Activated T-cell treated with anti-CD3 and anti-CD28 coated beads, Interleukin-2, amount 50 U/mL, for 24 hours (primary cell): ENCODE data around the gene TM4SF20.
"Not testable (repeated sequence)": the region's sequence is repeated elsewhere in the genome, so short reads cannot be mapped to it uniquely, and the experiment has no call there.

ENCODE experiments used
- DNase-seq: peaks from one replicate; pipeline ENCODE4 v3.0.0-alpha.2; 2020
- H3K27ac Mint-ChIP-seq: 2 replicates; pipeline ENCODE4 v1.8.0; 2020; ENCODE audit warnings: mild to moderate bottlenecking, mixed read lengths
- H3K27me3 Mint-ChIP-seq: 2 replicates; pipeline ENCODE4 v1.8.0; 2020; ENCODE audit warnings: mixed read lengths
- H3K36me3 Mint-ChIP-seq: 2 replicates; pipeline ENCODE4 v1.8.0; 2020; ENCODE audit warnings: low read depth, mixed read lengths
- H3K4me1 Mint-ChIP-seq: 2 replicates; pipeline ENCODE4 v1.8.0; 2020; ENCODE audit warnings: low read depth, mixed read lengths
- H3K4me3 Mint-ChIP-seq: 2 replicates; pipeline ENCODE4 v1.8.0; 2020; ENCODE audit warnings: mild to moderate bottlenecking, moderate library complexity, mixed read lengths
- H3K9me3 Mint-ChIP-seq: 2 replicates; pipeline ENCODE4 v1.8.0; 2020; ENCODE audit warnings: mixed read lengths

TM4SF20 gene

DNA sequence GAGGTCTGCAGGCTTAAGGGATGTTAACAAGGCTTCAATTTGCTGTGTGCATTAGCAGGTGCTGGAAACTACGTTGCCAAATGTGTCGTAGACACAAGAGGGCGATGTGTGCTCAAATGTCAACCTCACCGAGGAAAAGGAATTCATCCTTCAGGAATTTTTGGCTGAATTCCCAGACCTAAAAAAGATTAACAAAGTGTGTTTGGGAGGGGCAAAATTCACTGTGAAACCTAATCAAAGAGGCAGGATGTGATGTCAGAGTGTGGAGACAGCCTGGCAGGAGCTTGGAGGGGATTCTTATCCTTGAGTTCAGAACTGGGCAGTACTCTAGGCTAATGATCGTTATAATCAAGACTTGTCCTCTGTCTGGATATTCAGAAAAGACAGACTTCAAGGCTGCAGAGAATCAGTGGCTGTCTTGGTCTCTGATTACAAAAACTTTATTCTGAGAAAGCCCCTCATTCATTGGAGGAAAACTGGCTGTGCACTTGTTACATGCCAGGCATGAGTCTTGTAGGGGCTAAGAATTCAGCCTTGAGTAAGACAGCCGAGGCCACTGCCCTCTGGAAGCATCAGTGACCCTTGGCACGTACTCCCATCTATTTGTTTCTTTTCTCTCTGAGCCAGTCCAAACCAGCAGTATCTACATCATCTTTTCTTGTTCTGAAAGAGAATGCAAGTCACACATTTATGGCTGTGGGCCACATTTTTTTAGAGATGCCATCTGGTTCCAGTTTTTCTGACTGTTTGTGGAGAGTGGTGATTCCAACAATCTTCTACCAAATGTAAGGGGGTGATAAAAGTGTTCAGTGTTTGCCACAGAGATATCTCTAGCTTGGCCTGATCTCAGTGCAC lies 27.3 kb upstream of the TM4SF20 start:
- Mint-ChIP-seq H3K4me1 (peaks cover 56% of the 10 kb centered on the region), H3K36me3 (no peaks in the 10 kb centered on the region), H3K9me3 (no peaks in the 10 kb centered on the region), H3K4me3 (no peak overlapping the region), H3K27ac (no peak overlapping the region), H3K27me3 (no peaks in the 10 kb centered on the region)
- no peak for DNase-seq

- H3K4me3 Mint-ChIP-seq: no peak overlapping the region
Observed at GRCh38 chr2:227404585-227405271, 25.6 kb upstream of the TM4SF20 start.

DNA sequence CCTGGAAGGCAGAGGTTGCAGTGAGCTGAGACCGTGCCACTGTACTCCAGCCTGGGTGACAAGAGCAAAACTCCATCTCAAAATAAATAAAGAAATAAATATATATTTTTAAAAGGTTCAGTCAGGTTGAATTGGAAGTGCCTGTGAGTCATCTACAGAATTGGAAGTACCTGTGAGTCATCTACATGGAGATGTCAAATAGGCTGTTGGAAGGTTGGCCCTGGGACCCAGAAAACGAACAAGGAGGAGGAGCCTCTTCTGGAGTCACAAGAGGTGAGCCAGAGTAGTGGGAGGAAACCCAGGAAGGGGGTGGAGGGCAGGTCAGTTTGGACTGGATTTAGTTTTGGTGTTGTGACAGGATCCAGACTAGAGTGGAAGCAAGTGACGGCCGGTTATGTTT lies 23.9 kb upstream of the TM4SF20 start:
- no peaks in the 10 kb centered on the region for H3K9me3 Mint-ChIP-seq
- no peak overlapping the region for H3K27ac Mint-ChIP-seq
- H3K36me3 Mint-ChIP-seq: no peaks in the 10 kb centered on the region
- no peaks in the 10 kb centered on the region for H3K27me3 Mint-ChIP-seq
- no peak for DNase-seq
- peaks cover 41% of the 10 kb centered on the region for H3K4me1 Mint-ChIP-seq
- no peak overlapping the region for H3K4me3 Mint-ChIP-seq

More at GRCh38 chr2:227404585-227405271, 25.6 kb upstream of the TM4SF20 start:
- Mint-ChIP-seq H3K9me3 (no peaks in the 10 kb centered on the region), H3K36me3 (no peaks in the 10 kb centered on the region), H3K27me3 (no peaks in the 10 kb centered on the region), H3K27ac (no peak overlapping the region), H3K4me1 (peaks cover 42% of the 10 kb centered on the region)
- DNase-seq: no peak

- Mint-ChIP-seq H3K27me3 (no peaks in the 10 kb centered on the region), H3K4me3 (no peak overlapping the region), H3K4me1 (peaks cover 43% of the 10 kb centered on the region), H3K9me3 (no peaks in the 10 kb centered on the region), H3K36me3 (no peaks in the 10 kb centered on the region), H3K27ac (no peak overlapping the region)
- no peak for DNase-seq
Observed at GRCh38 chr2:227402321-227402720, 23.2 kb upstream of the TM4SF20 start.

DNA sequence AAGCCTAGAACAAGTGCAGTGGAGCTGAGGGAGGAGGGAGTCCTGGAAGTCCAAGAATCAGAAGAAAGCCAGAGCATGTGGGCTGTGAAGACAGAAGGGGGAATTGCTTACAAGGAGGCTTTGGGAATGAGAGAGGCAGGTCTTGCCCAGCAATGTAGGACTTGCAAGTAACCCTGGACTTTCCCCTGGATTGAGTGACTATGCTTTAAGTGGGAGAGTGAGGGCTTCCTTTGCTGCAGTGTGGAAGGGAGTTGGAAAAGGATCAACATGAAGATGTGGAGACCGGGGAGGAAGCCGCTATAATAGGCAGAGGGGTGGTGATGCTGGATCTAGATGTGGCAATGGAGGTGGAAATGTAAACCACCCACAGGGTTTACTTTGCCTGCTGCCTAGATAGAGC lies 22.4 kb upstream of the TM4SF20 start:
- no peak for DNase-seq
- Mint-ChIP-seq H3K36me3 (no peaks in the 10 kb centered on the region), H3K4me3 (no peak overlapping the region), H3K27ac (no peak overlapping the region), H3K27me3 (no peaks in the 10 kb centered on the region), H3K4me1 (peaks cover 38% of the 10 kb centered on the region), H3K9me3 (no peaks in the 10 kb centered on the region)

DNA sequence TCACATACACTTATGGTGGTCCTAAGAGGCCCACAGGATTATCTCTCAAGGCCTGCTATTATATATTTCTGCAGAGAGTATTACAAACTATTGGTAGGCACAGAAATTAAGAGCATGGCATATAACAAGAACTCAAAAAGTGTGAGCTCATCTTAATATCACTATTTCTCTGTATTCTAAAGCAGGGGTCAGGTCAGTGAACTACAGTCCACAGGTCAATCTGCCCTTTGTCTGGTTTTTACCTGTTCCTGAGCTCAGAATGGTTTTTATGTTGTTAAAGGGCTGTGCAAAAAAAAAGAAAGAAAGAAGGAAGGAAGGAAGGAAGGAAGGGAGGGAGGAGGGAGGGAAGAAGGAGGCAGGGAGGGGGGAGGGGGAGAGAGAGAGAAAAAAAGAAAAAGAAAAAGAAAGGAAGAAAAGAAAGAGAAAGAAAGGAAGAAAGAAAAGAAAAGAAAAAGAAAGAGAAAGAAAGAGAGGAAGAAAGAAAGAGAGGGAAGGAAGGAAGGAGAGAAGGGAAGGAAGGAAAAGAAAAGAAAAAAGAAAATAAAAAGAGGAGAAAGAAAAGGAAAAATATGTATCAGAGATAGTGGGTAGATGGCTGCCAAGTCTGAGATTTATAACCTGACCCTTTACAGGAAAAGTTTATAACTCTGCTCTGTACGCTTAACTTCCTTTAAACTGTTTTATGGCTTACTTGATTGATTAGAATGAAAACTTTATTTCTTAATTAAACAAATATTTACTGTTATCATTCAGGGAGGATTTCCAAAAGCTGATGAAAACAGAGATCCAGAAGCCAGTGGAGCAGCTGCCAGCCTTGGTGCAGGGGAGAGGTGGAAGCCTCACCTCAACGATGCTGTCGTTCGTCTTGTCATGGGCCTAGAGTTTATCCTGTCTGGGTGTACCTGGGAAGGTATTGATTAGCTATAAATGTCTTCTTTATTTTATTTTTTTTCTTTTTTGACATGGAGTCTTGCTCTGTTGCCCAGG lies 19.9 kb upstream of the TM4SF20 start:
- peaks cover 20% of the 10 kb centered on the region for H3K4me1 Mint-ChIP-seq
- no peak overlapping the region for H3K4me3 Mint-ChIP-seq
- no peaks in the 10 kb centered on the region for H3K9me3 Mint-ChIP-seq
- no peak overlapping the region for H3K27ac Mint-ChIP-seq
- DNase-seq: no peak
- H3K36me3 Mint-ChIP-seq: no peaks in the 10 kb centered on the region
- no peaks in the 10 kb centered on the region for H3K27me3 Mint-ChIP-seq

DNA sequence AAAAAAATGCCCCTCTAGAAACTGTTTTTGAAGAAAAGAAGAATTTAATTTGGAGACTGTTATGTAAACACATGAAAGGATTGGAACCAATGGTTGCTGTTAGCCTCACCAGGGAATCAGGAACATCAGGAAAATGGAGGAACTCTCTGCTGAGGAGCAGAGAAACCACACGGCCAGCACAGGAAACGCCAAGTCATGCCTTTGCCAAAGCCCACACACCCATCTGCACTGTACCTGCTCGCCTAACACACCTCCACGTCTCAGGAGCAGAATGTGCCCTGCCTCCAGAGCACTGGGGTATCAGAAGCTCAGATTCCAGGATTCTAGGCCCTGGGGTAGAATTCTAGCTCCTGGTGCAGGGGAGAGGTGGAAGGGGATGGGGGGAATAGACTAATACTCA lies 18.5 kb upstream of the TM4SF20 start:
- H3K27me3 Mint-ChIP-seq: no peaks in the 10 kb centered on the region
- no peaks in the 10 kb centered on the region for H3K36me3 Mint-ChIP-seq
- H3K27ac Mint-ChIP-seq: peak overlapping the region; percentile 35
- no peak for DNase-seq
- no peak overlapping the region for H3K4me3 Mint-ChIP-seq
- peaks cover 13% of the 10 kb centered on the region for H3K4me1 Mint-ChIP-seq
- H3K9me3 Mint-ChIP-seq: no peaks in the 10 kb centered on the region

DNA sequence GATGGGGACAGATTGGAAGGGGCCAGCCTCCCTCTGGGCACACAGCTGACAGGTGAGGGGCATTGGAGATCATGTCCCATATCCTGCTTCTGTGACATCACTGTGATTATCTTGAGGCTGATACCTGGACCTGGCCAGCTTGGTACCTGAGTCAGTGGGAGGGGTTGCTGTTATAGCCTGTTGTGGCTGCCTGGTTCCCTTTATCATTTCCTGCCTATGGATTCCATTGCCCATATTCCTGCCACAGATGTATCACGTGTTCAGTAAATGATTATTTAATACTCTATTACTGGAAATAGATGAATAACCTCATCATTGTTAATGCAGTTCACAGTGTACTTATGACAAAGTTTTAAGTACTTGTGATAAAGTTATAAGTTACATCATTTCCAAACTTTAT lies 16.4 kb upstream of the TM4SF20 start:
- H3K4me1 Mint-ChIP-seq: peaks cover 10% of the 10 kb centered on the region
- DNase-seq: no peak
- H3K4me3 Mint-ChIP-seq: no peak overlapping the region
- H3K36me3 Mint-ChIP-seq: no peaks in the 10 kb centered on the region
- H3K9me3 Mint-ChIP-seq: no peaks in the 10 kb centered on the region
- H3K27me3 Mint-ChIP-seq: no peaks in the 10 kb centered on the region
- no peak overlapping the region for H3K27ac Mint-ChIP-seq

GRCh38 chr2:227394401-227394800 lies 15.3 kb upstream of the TM4SF20 start:
- no peak overlapping the region for H3K27ac Mint-ChIP-seq
- H3K9me3 Mint-ChIP-seq: no peaks in the 10 kb centered on the region
- no peak for DNase-seq
- H3K4me1 Mint-ChIP-seq: peaks cover 10% of the 10 kb centered on the region
- H3K36me3 Mint-ChIP-seq: no peaks in the 10 kb centered on the region
- H3K27me3 Mint-ChIP-seq: no peaks in the 10 kb centered on the region
- no peak overlapping the region for H3K4me3 Mint-ChIP-seq

- H3K27ac Mint-ChIP-seq: no peak overlapping the region
- H3K27me3 Mint-ChIP-seq: no peaks in the 10 kb centered on the region
- H3K4me3 Mint-ChIP-seq: no peak overlapping the region
- DNase-seq: no peak
- no peaks in the 10 kb centered on the region for H3K9me3 Mint-ChIP-seq
- H3K36me3 Mint-ChIP-seq: no peaks in the 10 kb centered on the region
- peaks cover 8% of the 10 kb centered on the region for H3K4me1 Mint-ChIP-seq
Observed at GRCh38 chr2:227390468-227391256, 11.6 kb upstream of the TM4SF20 start.

DNA sequence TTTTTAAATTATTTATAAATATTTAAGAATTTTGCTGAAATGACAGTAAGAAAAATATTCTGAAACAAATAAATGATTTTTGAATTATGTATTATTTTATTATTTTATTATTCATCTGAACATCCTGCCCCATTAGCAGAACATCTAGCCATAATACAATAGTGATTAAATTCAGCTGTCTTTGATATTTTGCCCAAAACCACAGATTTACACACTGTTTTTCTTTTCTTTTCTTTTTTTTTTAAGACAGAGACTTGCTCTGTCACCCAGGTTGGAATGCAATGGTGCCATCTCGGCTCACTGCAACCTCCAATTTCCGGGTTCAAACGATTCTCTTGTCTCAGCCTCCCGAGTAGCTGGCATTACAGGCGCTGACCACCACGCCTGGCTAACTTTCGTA lies 10.6 kb upstream of the TM4SF20 start:
- H3K4me3 Mint-ChIP-seq: no peak overlapping the region
- H3K36me3 Mint-ChIP-seq: no peaks in the 10 kb centered on the region
- no peaks in the 10 kb centered on the region for H3K9me3 Mint-ChIP-seq
- no peak overlapping the region for H3K27ac Mint-ChIP-seq
- no peaks in the 10 kb centered on the region for H3K27me3 Mint-ChIP-seq
- no peak for DNase-seq
- H3K4me1 Mint-ChIP-seq: peaks cover 11% of the 10 kb centered on the region

DNA sequence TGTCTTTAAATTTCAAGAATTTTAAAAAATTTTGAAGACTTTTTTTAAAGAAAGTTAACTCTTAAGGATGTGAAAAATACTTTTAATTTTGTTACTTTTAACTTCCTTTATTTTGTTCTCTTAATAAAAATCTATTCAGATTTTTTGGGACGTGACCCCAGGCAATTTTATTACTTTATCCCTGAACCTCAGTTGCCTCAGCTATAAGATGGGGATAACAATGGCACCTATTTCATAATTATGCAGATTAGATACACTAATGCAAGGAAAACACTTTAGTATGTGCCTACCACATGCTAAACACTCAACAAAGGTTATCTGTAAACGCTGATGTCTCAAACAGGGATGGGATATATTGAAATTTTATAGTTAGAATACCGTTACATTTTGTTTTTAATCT lies 10.1 kb upstream of the TM4SF20 start:
- H3K27me3 Mint-ChIP-seq: no peaks in the 10 kb centered on the region
- H3K36me3 Mint-ChIP-seq: no peaks in the 10 kb centered on the region
- H3K4me3 Mint-ChIP-seq: no peak overlapping the region
- no peak overlapping the region for H3K27ac Mint-ChIP-seq
- H3K4me1 Mint-ChIP-seq: peaks cover 11% of the 10 kb centered on the region
- DNase-seq: no peak
- no peaks in the 10 kb centered on the region for H3K9me3 Mint-ChIP-seq

DNA sequence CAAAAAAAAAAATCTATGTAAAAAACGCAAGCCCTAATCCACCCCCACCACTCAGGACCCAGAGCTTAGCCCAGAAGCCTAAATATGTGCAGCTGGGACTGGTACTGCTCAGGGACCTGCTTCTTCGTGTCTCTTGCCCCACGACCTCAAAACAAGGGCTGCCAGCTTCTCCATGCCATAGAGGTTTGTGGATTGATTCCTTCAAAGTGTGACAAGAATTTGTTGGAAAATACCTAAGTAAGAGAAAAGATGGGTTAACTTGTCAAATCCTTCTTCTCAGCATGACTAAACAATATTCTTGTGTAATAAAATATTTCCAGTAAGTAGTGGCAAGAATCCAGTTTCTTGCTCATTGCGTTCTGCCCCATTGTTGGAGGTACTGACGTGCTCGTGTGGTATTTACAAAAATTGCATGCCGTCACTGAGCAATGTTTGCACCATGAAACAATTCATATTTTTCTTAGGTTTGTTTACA lies 9.5 kb upstream of the TM4SF20 start:
- Mint-ChIP-seq H3K27ac (no peak overlapping the region), H3K36me3 (no peaks in the 10 kb centered on the region), H3K9me3 (no peaks in the 10 kb centered on the region), H3K4me3 (no peak overlapping the region), H3K27me3 (no peaks in the 10 kb centered on the region), H3K4me1 (peaks cover 11% of the 10 kb centered on the region)
- DNase-seq: no peak

DNA sequence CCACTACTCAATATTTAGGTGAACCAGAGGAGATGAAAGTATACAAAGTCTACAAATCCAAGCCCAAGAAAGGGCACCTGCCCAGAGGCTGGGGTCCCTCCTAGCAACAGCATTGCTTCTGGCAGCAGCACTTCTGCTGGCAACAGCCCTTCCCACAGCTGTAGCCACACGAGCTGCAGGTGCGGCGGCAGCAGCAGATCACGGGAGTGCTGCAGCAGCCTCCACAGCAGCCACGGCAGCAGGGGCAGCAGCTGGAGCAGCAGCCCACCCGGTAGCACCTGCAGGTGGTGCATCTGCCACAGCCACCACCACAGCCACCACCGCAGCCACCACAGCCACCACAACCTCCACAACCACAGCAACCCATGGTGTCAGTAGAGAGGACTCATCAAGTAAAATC lies 8.5 kb upstream of the TM4SF20 start, which contains the start of gene SCYGR1:
Gene SCYGR1, minus strand, starts transcription at position 367 of the 400 bp plus-strand sequence. Its CDS starts 0 bp downstream, at position 367.
- H3K4me1 Mint-ChIP-seq: peaks cover 15% of the 10 kb centered on the region
- H3K9me3 Mint-ChIP-seq, H3K36me3 Mint-ChIP-seq, DNase-seq, H3K27me3 Mint-ChIP-seq, H3K4me3 Mint-ChIP-seq, H3K27ac Mint-ChIP-seq: not testable (repeated sequence)
